MM.1S (cell line): Measurements from ENCODE around the gene ZDHHC11B.

Source experiments
- EZH2 ChIP-seq: fragments of 300-600 bp; sonication (generic); optimal IDR thresholded peaks from 2 replicates; pipeline ENCODE3; 2017; ENCODE audit warnings: low read depth, mild to moderate bottlenecking, antibody characterized with exemption, low read length, mixed read lengths
- EZH2phosphoT487 ChIP-seq: fragments of 300-600 bp; sonication (generic); IDR thresholded peaks from 2 replicates; pipeline ENCODE4 v1.6.1; 2018; ENCODE audit warnings: antibody characterized with exemption, low read length
- TF ChIP-seq, protein P1 (sequence below): fragments of 300-600 bp; sonication (generic); IDR thresholded peaks from 2 replicates; pipeline ENCODE4 v1.5.1; 2016; ENCODE audit warnings: antibody characterized with exemption, low read length, mixed read lengths

DNA sequence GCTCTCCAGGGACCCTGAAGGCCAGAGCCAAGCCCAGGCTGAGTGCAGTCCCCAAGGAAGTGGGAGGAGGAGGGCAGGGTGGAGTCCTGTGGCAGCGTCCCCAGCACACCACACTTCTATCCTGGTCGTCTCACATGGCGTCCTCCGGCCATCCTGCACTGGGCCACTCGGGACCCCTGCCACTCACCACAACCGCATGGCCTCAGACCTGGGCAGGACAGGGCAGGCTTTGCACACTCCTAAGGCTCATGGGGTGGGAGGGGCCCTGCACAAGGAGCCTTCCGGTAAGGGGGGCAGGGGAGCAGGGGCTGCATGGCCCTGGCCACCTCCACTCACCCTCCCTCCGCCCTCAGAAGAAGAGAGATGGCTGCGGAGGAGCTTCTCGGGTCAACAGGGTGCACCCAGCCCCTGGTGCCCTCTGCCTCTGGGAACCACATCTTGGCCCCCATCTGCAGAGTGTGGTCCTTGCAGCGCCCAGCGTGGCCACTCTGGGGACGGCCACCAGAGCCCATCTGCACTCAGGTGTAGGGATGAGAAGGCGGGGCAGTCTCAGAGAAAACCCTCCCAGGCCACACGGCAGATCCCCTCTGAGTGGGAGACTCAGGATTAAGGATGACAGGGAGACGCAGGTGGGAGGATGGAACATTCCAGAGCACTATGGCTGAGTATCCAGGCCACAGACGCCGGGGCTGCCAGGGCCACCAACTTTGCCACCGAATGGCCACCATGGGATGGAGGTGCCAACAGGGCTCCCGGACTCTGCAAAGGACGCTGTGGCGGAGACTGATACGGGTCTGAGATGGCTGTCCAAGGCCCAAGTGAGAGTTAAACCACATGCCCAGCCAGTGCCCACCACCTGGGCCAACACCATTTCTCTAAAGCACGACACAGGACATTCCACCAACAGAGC is 99.0 kb downstream of the ZDHHC11B start:
- TF ChIP-seq, protein P1, sequence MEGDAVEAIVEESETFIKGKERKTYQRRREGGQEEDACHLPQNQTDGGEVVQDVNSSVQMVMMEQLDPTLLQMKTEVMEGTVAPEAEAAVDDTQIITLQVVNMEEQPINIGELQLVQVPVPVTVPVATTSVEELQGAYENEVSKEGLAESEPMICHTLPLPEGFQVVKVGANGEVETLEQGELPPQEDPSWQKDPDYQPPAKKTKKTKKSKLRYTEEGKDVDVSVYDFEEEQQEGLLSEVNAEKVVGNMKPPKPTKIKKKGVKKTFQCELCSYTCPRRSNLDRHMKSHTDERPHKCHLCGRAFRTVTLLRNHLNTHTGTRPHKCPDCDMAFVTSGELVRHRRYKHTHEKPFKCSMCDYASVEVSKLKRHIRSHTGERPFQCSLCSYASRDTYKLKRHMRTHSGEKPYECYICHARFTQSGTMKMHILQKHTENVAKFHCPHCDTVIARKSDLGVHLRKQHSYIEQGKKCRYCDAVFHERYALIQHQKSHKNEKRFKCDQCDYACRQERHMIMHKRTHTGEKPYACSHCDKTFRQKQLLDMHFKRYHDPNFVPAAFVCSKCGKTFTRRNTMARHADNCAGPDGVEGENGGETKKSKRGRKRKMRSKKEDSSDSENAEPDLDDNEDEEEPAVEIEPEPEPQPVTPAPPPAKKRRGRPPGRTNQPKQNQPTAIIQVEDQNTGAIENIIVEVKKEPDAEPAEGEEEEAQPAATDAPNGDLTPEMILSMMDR: no peak
- TF ChIP-seq EZH2: no peak
- no peak for TF ChIP-seq EZH2phosphoT487
